ENCODE data around the gene ODC1.
"Not testable (repeated sequence)": the region's sequence is repeated elsewhere in the genome, so short reads cannot be mapped to it uniquely, and the experiment has no call there.

The ODC1 gene

GRCh38 chr2:10447895-10448575, at the start of gene ODC1:
Gene ODC1, minus strand, starts transcription at chr2:10448327. Its CDS starts 3,295 bp downstream, at chr2:10445032.
- in situ Hi-C loops (cut with MboI; ENCODE audit: low sequenced_read_pairs) = loop anchor here (10.0 to 25.0 kb wide), 2 partner anchors 207 to 636 kb away; no protein-coding TSS in a partner anchor

DNA sequence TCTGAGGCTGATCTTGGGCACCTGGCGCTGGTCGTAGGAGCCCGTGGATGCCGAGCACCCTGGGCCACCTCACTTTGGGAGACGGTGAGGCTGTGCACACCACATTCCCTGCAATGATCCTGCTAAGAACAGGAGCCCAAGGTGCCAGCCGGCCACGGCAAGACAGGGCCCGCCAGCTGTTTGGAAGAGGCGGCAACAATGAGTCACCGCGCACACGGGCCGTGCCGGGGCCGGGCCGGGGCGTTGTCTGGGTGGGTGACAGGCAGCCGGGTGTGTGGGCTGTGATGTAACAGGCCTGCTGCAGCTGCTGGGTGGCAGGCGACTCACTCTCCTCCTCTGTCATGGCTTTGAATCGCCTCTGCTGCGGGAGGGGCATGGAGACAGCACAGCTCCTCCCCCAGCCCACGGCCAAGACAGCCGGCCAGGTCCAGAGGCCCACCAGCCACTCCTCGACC, 49.7 kb upstream of the ODC1 start:
- in situ Hi-C loops (cut with MboI; ENCODE audit: low sequenced_read_pairs) = no loop called here

- in situ Hi-C loops (cut with MboI; ENCODE audit: low sequenced_read_pairs) = no loop called here
These were observed 47.8 kb upstream of the ODC1 start for GRCh38 chr2:10495988-10496313.

- in situ Hi-C loops (cut with MboI; ENCODE audit: low sequenced_read_pairs) = no loop called here
These were observed 47.3 kb upstream of the ODC1 start for GRCh38 chr2:10495311-10495987.

DNA sequence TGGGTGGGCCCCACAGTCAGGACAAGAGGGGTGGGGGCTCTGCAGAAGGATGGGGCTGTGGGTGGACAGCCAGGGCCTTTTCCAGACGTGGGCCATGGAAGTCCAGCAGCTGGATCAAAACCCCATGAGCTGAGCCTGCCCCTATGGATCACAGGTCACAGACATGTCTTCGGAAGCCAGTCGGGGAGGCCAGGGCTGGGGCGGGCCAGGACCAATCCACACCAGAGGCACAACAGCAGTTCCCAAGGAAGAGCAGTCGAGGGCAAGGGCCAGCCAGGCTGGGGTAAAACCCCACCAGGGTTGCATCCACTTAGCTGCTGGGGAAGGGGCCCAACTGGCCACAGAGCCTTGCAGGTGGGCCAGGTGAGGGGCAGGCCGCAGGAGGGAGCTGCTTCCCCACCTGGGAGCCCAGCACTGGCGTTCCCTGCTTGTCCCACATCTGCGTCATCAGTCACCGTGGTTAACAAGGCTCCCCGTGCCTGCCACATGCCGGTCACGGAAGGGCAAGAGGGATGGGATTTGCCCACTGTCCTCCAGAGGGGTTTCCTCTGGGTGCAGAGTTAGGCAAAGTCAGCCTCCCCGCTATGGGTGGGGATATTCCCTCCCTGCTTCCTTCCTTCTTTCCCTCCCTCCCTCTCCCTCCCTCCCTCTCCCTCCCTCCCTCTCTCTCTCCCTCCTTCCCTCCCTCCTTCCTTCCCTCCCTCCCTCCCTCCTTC, 46.4 kb upstream of the ODC1 start:
- in situ Hi-C loops (cut with MboI; ENCODE audit: low sequenced_read_pairs) = no loop called here

DNA sequence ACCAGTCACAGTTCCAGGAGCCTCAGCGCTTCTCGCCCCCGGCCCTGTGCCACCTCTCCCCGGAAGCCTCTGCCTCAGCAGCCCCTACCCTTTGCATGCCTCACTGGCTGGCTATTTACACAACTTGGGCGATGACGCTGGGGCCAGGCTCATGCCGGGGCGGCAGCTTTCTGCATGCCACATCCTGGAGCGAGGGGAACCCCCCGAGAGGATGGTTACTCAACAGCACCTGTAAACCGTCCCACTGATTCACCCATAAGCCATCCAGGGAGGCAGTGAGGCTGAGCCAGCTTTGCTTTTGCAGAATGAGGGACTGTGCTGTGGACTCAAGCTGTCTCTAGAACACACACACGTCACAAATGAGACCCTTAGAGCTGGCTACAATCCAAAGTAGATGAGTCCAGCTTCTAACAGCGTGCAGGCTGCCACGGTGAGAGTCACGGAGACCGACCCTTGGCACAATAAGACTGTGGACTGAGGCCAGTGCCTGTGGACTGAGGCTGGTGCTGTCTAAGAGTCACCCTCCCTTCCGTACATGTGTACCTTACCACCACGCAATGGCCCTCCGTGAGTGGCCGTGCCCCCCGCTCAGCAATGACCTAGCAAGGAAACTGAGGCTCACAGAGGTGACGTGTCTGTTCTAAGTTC, 45.6 kb upstream of the ODC1 start:
- in situ Hi-C loops (cut with MboI; ENCODE audit: low sequenced_read_pairs) = no loop called here

- in situ Hi-C loops (cut with MboI; ENCODE audit: low sequenced_read_pairs) = no loop called here
These were observed 45.0 kb upstream of the ODC1 start for GRCh38 chr2:10493075-10493633.

DNA sequence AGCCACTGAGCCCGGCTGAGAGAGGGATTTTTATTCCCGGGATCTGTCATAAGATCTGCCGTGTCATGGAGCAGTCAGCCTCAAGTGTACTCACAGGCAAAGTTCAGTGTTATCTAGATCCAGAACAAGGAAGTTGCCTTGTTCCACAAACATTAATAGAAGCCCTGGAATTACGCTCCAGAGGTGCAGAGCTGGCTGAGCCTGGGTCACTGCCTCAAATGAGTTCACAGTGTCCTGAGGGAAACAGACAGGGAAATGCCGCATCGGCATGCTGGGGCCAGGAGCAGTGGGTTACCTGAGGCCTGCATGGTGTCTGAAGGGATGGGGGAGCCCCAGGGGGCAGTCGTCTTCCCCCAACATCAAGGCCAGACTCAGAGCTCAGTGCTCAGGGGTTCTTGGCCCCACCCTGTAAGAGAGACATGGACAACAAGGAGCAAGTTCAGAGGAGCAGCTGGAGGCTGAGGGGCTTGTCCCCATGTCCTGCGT, 42.7 kb upstream of the ODC1 start:
- in situ Hi-C loops (cut with MboI; ENCODE audit: low sequenced_read_pairs) = no loop called here

DNA sequence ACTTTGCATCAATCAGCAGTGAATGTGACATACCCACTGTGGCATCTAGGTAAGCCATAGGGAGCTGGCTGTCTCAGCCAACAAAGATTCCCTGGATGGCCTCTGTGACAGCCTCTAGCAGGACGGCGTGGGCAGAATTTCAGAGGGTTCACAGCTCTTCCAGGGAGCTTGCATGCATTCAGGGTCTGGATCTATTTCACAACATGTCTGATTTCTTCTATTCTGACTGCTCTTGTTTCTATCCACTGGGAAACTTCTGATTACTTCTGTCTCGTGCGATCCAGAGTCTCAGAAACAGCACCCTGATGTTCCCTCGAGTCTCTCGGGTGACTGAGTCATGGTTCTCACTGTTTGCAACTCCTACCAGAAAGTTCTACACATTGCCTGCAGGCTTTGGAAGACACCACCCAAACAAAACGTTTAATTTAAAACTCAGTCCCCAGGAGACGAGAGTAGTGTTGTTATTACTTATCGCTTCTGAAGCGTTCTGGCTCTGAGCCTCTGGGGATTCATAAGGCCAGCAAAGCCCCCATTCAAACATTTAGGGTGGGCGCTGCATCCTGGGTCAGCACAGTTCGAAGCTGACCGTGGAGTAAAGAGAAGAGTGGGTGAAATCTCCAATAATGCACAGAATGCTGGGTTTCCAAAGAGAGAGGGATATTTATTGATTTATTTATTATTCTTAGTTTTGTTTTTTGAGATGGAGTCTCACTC, 41.9 kb upstream of the ODC1 start:
- in situ Hi-C loops (cut with MboI; ENCODE audit: low sequenced_read_pairs) = no loop called here

GRCh38 chr2:10488142-10488541, 40.0 kb upstream of the ODC1 start:
- in situ Hi-C loops (cut with MboI; ENCODE audit: low sequenced_read_pairs) = not testable (repeated sequence)

DNA sequence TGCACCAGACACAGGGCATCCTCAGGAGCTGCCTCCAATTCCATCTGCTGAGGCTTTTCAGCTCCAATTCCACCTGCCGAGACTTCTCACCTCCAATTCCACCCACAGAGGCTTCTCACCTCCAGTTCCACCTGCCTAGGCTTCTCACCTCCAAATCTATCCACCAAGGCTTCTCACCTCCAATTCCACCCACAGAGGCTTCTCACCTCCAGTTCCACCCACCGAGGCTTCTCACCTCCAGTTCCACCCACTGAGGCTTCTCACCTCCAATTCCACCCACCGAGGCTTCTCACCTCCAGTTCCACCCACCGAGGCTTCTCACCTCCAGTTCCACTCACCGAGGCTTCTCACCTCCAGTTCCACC, 39.6 kb upstream of the ODC1 start:
- in situ Hi-C loops (cut with MboI; ENCODE audit: low sequenced_read_pairs) = not testable (repeated sequence)

GRCh38 chr2:10487081-10487740, 39.1 kb upstream of the ODC1 start:
- in situ Hi-C loops (cut with MboI; ENCODE audit: low sequenced_read_pairs) = no loop called here

- in situ Hi-C loops (cut with MboI; ENCODE audit: low sequenced_read_pairs) = no loop called here
These were observed 38.5 kb upstream of the ODC1 start for GRCh38 chr2:10486601-10487079.

GRCh38 chr2:10486091-10486490, 38.0 kb upstream of the ODC1 start:
- in situ Hi-C loops (cut with MboI; ENCODE audit: low sequenced_read_pairs) = no loop called here

- in situ Hi-C loops (cut with MboI; ENCODE audit: low sequenced_read_pairs) = no loop called here
These were observed 34.8 kb upstream of the ODC1 start for GRCh38 chr2:10482913-10483312.

DNA sequence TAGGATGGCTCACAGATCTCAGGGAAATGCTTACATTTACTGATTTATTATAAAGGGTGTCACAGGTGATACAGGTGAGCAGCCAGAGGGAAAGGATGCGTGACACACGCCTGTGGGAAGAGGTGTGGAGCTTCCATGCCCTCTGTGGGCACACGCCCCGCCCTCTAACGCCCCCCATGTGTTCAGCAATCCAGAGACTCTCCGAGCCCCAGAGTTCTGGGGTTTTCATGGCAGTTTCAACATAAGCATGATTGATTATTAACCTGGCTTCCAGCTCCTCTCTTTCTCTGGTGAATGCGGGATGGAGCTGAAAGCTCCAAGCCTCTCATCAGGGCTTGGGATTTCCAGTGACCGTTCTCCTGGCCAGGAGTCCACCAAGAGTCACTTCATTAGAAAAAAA, 34.3 kb upstream of the ODC1 start:
- in situ Hi-C loops (cut with MboI; ENCODE audit: low sequenced_read_pairs) = no loop called here

DNA sequence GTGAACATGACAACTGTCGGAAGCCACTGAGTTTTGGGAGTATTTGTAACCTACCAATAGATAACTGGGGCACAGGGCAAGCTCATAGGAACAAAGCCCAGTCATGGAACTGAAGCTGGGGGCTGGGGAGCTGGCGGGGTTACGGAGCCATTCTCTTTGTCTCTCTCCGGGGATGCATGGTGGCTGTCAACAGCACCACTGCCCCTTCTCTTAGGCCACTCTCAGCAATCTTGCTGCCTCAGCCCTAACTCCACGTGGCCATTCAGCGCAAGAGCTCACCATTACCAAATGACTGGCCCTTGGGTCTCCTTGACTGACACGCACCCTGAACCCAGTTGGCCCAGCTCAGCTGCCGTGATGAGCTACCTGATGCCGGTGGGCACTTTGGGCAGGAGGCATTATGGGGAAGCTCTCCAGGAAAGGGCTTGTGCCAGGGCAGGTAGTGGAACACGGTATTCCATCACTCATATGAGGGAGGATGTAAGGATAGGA, 33.6 kb upstream of the ODC1 start:
- in situ Hi-C loops (cut with MboI; ENCODE audit: low sequenced_read_pairs) = no loop called here

- in situ Hi-C loops (cut with MboI; ENCODE audit: low sequenced_read_pairs) = no loop called here
These were observed 33.0 kb upstream of the ODC1 start for GRCh38 chr2:10481055-10481665.

DNA sequence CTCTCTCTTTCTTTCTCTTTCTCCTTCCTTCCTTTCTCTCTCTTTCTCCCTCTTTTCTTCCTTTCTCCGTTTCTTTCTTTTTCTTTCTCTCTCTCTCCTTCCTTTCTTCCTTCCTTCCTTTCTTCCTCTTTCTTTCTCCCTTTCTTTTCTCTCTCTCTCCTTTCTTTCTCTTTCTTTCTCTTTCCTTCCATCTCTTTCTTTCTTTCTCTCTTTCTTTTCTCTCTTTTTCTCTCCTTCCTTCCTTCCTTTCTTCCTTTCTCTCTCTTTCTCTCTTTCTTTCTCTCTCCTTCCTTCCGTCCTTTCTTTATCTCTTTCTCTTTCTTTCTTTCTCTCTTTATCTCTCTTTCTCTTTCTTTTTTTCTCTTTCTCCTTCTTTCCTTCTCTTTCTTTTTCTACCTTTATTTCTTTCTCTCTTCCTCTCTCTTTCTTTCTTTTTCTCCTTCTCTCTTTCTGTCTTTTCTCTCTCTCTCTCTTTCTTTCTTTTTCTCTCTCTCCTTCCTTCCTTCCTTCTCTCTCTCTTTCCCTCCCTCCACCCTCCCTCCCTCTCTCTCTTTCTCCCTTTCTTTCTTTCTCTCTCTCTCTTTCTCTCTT, 32.3 kb upstream of the ODC1 start:
- in situ Hi-C loops (cut with MboI; ENCODE audit: low sequenced_read_pairs) = no loop called here
